Measurements from ENCODE around the gene TIMM44.

GRCh38 chr19:7900931-7901330, 42.5 kb downstream of the TIMM44 start:
- TF ChIP-seq CTCF (IDR thresholded peaks at IDR 0.05): no peak
- no peak for TF ChIP-seq POLR2A (IDR thresholded peaks at IDR 0.05)

All from testis (tissue), 2 donors.